IPS DF 6.9 (cell line): Measurements from ENCODE around the gene CASP5.
"Not testable (repeated sequence)": the region's sequence is repeated elsewhere in the genome, so short reads cannot be mapped to it uniquely, and the experiment has no call there.

Source experiments
- DNase-seq: peaks from one replicate; pipeline ENCODE4 v3.0.0-alpha.2; 2013; ENCODE audit warnings: low read depth, low spot score
- H3K27ac ChIP-seq: one replicate; pipeline ENCODE4 v1.5.1; 2013; ENCODE audit warnings: low read length, control low read depth
- H3K27me3 ChIP-seq: 2 replicates; pipeline ENCODE4 v1.6.1; 2013; ENCODE audit warnings: mild to moderate bottlenecking, low read length; ENCODE audit not compliant: control insufficient read depth, insufficient read depth
- H3K36me3 ChIP-seq: 2 replicates; pipeline ENCODE4 v1.6.1; 2013; ENCODE audit warnings: low read length; ENCODE audit not compliant: control insufficient read depth, insufficient read depth
- H3K4me1 ChIP-seq: 2 replicates; pipeline ENCODE4 v1.6.1; 2013; ENCODE audit warnings: low read length; ENCODE audit not compliant: control insufficient read depth, insufficient read depth
- H3K4me3 ChIP-seq: 2 replicates; pipeline ENCODE4 v1.5.1; 2013; ENCODE audit warnings: mild to moderate bottlenecking, low read length
- H3K9me3 ChIP-seq: 2 replicates; pipeline ENCODE4 v1.6.1; 2013; ENCODE audit warnings: low read length, inconsistent platforms; ENCODE audit not compliant: control insufficient read depth, insufficient read depth
- WGBS: extraction: QIAGEN DNeasy Blood & Tissue Kit; methylation state at CpG from one replicate; pipeline ENCODE4 v1.1.7; 2013; ENCODE audit warnings: mixed read lengths, missing lambda C conversion rate; ENCODE audit not compliant: insufficient read length, insufficient coverage; 5-methylcytosine and 5-hydroxymethylcytosine counted together

CASP5 gene

DNA sequence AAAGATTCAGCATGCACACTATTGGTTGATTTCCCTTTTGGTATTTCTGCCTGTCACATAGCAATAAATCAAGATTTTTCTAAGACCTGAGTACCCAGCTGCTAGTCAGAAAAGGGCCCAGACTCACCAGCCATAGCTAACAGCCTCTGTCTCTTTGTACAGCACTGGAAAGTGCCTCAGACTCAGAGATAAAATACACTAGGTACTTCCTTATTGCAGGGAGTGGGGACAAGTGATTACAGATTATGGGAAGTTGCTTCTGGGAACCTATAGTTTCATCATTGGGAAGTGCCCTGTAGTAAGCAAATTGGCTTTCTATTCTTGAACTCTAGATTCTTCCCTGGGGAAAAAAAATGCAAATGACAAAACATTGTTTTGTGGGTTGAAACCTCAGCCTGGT is at the start of gene CASP5:
Gene CASP5 (minus strand): TSS at position 166 of the 400 bp plus-strand sequence. CDS start 32 bp downstream, at position 134.
- no peaks in the 10 kb centered on the region for H3K9me3 ChIP-seq

DNA sequence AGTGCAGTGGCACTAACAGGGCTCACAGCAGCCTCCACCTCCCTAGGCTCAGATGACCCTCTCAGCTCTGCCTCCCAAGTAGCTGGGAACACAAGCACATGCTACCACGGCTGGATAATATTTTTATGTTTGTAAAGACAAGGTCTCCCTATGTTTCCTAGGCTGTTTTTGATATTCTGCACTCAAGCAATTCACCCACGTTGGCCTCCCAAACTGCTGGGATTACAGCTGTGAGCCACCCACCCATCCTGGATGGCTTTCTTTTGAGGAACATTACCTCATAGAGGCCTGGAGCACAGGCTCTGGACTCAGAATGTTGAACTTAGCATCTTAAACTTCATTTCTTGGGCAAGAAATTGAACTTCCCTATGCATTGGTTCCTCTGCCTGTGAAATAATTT is 49.1 kb upstream of the CASP5 start:
- not testable (repeated sequence) for DNase-seq, H3K4me1 ChIP-seq
- no CpG with 5 or more reads among the region's 2 CpGs for WGBS

More for the DNA sequence above, at the start of gene CASP5:
- H3K27ac ChIP-seq, result no peak within 1 kb of the TSS
- no peaks in the 10 kb centered on the region for H3K27me3 ChIP-seq
- H3K4me3 ChIP-seq, result no peak within 1 kb of the TSS
- H3K4me1 ChIP-seq, result no peaks in the 10 kb centered on the region
- DNase-seq, result no peak
- H3K36me3 ChIP-seq, result no peaks in the 10 kb centered on the region

DNA sequence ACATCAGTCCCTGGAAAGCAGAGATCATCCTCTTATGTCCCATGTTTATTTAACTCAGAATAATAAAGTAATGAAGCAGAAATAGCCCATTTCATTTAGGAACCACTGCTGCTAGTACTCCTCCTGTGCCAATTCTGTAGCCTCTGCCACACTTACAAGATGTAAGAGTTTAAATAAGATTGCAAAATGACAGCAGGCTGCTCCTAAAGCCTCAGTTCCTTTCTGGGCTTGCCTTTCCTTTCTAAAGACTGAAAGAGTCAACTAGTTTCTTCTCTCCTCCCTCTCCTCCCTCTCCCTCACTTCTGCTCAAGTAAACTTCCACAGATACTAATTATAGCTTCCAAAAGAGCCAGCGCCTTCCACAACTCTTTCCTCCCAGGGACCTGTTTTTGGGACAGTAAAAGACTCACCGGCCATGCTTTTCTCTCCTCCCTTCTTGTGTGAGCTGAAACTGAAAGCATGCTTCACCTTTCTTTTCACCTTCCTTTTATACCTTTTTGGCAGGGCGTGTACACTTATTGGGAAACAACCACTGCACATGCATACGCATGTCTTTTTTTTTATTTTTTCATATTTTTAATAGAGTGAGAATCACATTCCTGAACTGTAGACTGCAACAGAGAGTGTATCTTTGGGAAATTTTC is 48.2 kb upstream of the CASP5 start:
- Histone ChIP-seq H3K4me3 (no peak overlapping the region), H3K27ac (no peak overlapping the region)
- no CpG with 5 or more reads among the region's 4 CpGs for WGBS

More for the DNA sequence above, 49.1 kb upstream of the CASP5 start:
- not testable (repeated sequence) for H3K9me3 ChIP-seq, H3K27me3 ChIP-seq, H3K36me3 ChIP-seq, H3K4me3 ChIP-seq, H3K27ac ChIP-seq

GRCh38 chr11:105070306-105070705 is 47.3 kb upstream of the CASP5 start:
- no peaks in the 10 kb centered on the region for H3K27me3 ChIP-seq
- H3K9me3 ChIP-seq, result no peaks in the 10 kb centered on the region
- H3K4me3 ChIP-seq, result no peak overlapping the region
- no CpG with 5 or more reads among the region's 4 CpGs for WGBS
- no peaks in the 10 kb centered on the region for H3K36me3 ChIP-seq
- no peak for DNase-seq
- H3K4me1 ChIP-seq, result no peaks in the 10 kb centered on the region
- no peak overlapping the region for H3K27ac ChIP-seq

More for the DNA sequence above, 48.2 kb upstream of the CASP5 start:
- Histone ChIP-seq H3K36me3 (no peaks in the 10 kb centered on the region), H3K4me1 (no peaks in the 10 kb centered on the region), H3K27me3 (no peaks in the 10 kb centered on the region), H3K9me3 (no peaks in the 10 kb centered on the region)
- no peak for DNase-seq

- not testable (repeated sequence) for H3K36me3 ChIP-seq, DNase-seq, H3K27ac ChIP-seq, H3K4me3 ChIP-seq, H3K27me3 ChIP-seq, H3K9me3 ChIP-seq, H3K4me1 ChIP-seq
- WGBS, result no CpG with 5 or more reads among the region's 2 CpGs
Measured at GRCh38 chr11:105069749-105070148, 46.8 kb upstream of the CASP5 start.

GRCh38 chr11:105063245-105063941 is 40.4 kb upstream of the CASP5 start:
- DNase-seq, H3K9me3 ChIP-seq, H3K27ac ChIP-seq, H3K36me3 ChIP-seq, H3K27me3 ChIP-seq, H3K4me3 ChIP-seq, H3K4me1 ChIP-seq: not testable (repeated sequence)
- no CpG with 5 or more reads among the region's 9 CpGs for WGBS

DNA sequence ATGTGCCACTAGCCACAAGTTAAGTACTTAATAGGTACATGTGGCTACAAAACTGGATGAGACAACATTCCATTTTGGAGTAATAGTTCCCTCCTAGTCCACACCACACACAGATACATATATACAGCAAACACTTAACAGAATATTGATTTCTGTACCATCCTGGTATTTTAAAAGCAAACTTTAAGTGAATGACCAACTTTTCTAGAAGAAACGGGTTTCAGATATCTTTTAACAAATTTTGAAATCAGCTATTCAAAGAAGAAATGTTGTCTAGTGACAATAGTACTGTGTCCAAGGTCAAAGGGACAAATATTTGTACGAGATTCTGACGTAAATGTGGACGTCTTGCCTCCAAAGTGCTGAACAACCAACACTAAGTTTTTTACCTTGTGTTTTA is 34.5 kb upstream of the CASP5 start:
- Histone ChIP-seq H3K4me1 (0 out of 2 replicates have a peak, but pooled peaks cover 2% of the 10 kb centered on the region), H3K27me3 (no peaks in the 10 kb centered on the region), H3K4me3 (no peak overlapping the region), H3K9me3 (no peaks in the 10 kb centered on the region), H3K36me3 (no peaks in the 10 kb centered on the region), H3K27ac (no peak overlapping the region)
- WGBS, result no CpG with 5 or more reads among the region's 4 CpGs
- DNase-seq, result no peak

DNA sequence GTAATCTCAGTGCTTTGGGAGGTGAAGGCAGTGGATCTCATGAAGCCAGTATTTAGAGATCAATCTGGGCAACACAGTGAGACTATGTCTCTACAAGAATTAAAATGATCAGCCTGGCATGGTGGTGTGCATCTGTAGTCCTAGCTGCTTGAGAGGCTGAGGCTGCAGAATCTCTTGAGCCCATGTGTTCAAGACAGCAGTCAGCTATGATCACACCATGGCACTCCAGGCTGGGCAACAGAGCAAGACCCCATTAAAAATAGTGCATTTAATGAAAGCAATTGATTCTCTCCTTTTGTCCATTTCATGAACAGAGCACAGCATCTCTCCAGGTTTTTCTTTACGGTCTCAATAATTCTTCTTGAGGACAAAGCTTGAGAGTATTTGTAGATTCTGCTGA is 33.5 kb upstream of the CASP5 start:
- H3K4me3 ChIP-seq, result no peak overlapping the region
- no peaks in the 10 kb centered on the region for H3K36me3 ChIP-seq
- H3K9me3 ChIP-seq, result no peaks in the 10 kb centered on the region
- no peaks in the 10 kb centered on the region for H3K27me3 ChIP-seq
- no peak overlapping the region for H3K27ac ChIP-seq
- 0 out of 2 replicates have a peak, but pooled peaks cover 2% of the 10 kb centered on the region for H3K4me1 ChIP-seq
- no CpG with 5 or more reads among the region's 1 CpG for WGBS
- no peak for DNase-seq

DNA sequence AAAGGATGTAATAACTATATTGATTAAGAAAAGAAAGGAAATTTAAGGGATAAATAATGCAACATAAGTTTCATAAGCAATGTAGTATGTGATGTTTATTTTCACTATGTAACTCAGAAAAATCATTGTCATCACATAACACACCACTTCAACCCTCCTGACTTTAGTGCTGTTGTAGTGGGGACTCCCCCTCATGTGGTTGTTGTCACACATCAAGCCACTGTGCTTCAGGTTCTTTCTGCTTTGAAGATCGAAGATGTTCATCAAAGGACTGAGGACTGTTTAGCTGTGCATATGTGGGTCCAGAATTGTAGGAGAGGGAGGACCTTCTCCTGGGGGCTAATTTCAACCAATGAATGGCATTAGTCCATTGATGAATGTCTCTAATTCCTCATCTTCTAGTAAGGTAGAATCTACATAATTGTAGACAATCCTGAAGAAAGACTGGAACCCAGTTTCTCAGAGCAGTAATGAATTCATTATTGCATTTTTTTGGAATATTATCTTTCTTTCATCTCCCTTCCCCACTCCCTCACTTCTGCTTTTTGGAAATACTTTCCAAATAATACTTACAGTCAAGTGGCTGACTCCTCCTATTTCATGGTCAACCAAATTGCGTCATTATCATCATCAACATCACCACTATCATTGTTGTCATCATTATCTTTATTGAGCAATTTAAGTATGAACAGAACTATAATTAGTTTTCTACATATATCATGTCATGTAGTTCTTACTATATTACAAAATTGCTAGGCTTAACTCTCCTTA is 31.9 kb upstream of the CASP5 start:
- Histone ChIP-seq H3K27me3 (no peaks in the 10 kb centered on the region), H3K36me3 (no peaks in the 10 kb centered on the region), H3K27ac (no peak overlapping the region), H3K9me3 (no peaks in the 10 kb centered on the region), H3K4me1 (0 out of 2 replicates have a peak, but pooled peaks cover 2% of the 10 kb centered on the region), H3K4me3 (no peak overlapping the region)
- DNase-seq, result no peak
- WGBS, result no CpG with 5 or more reads among the region's 2 CpGs

DNA sequence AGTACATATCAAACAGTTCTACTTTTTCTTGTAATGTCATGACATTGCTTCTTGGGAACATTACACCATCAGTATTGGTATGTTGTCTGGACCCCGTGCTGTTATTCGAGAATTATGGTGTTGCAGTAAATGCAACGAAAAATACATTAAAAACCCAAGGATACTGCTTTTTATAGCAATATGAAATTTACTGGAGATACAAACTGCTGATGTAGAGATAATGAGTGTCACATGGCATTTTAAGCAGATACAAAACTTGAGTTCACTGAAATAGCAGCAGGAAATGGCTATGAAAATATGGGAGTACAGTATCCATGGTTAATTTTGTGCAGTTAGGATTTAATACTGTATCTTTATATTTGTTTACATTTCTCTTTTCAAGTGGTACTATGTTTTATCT is 29.5 kb upstream of the CASP5 start:
- no peaks in the 10 kb centered on the region for H3K9me3 ChIP-seq
- no peaks in the 10 kb centered on the region for H3K27me3 ChIP-seq
- H3K4me1 ChIP-seq, result no peaks in the 10 kb centered on the region
- H3K4me3 ChIP-seq, result no peak overlapping the region
- H3K27ac ChIP-seq, result no peak overlapping the region
- DNase-seq, result no peak
- no peaks in the 10 kb centered on the region for H3K36me3 ChIP-seq
- no CpG with 5 or more reads among the region's 3 CpGs for WGBS
